GM12878 (cell line): ENCODE measurements around the gene SCLY. TPM values are rescaled to one million over a fixed set of nuclear protein-coding genes. Genes with fewer than 3 reads are reported as not detected.

Experiments
- ATAC-seq: fragments of 200-7000 bp; cut with Tn5 transposase; 3 replicates; pipeline ENCODE4 v1.9.1; 2020; ENCODE audit warnings: mild to moderate bottlenecking, moderate library complexity
- BruUV-seq: library from RNA; stranded (reverse); fragments of 400-500 nt; replicated peaks from 2 replicates; lab custom pipeline; 2021; lab: Mats Ljungman, UMichigan
- CTCF ChIA-PET: fragments of 300-600 bp; sonication (Branson Sonifier 250); formaldehyde crosslinking; extraction: SDS; loops from one replicate; lab custom pipeline; 2021; ENCODE audit warnings: inconsistent platforms; lab: Yijun Ruan, JAX
- POLR2A ChIA-PET: fragments of 350-600 bp; formaldehyde crosslinking; extraction: SDS; loops from one replicate; lab custom pipeline; 2021; ENCODE audit warnings: inconsistent platforms; lab: Charles Lee
- RAD21 ChIA-PET: fragments of 300-600 bp; sonication (Branson Sonifier 250); formaldehyde crosslinking; loops from one replicate; lab custom pipeline; 2023; ENCODE audit warnings: antibody characterized with exemption; ENCODE audit not compliant: unreplicated experiment; lab: Charles Lee
- SMC1A ChIA-PET: fragments of 300-600 bp; sonication (Branson Sonifier 250); formaldehyde crosslinking; loops from one replicate; lab custom pipeline; 2023; ENCODE audit not compliant: unreplicated experiment, uncharacterized antibody; lab: Charles Lee
- DNase-seq: peaks from one replicate; pipeline ENCODE4 v3.0.0-alpha.2; 2011; ENCODE audit warnings: low read depth, low spot score
- FAIRE-seq: peaks from 3 replicates; lab custom pipeline; 2011; peaks lifted over from hg19 to GRCh38; lab: Jason Lieb, UNC
- H2AFZ ChIP-seq: 2 replicates; pipeline ENCODE4 v1.6.0; 2011; ENCODE audit warnings: low read depth, low read length, control low read depth; ENCODE audit not compliant: control insufficient read depth
- H3K27ac ChIP-seq: 2 replicates; pipeline ENCODE4 v1.5.1; 2011; ENCODE audit warnings: control low read depth; ENCODE audit not compliant: control insufficient read depth, insufficient read depth
- H3K27me3 ChIP-seq, 2 experiments: replicated peaks in 1 of 2; 2 replicates each; pipeline versions ENCODE4 v1.6.0 to v1.6.1; 2011; ENCODE audit warnings: low read length in 1 of 2; ENCODE audit not compliant: control insufficient read depth in 2 of 2, insufficient read depth in 2 of 2
- H3K36me3 ChIP-seq, 2 experiments: 2 replicates each; pipeline ENCODE4 v1.5.1; 2011; ENCODE audit warnings: low read length in 1 of 2; ENCODE audit not compliant: control insufficient read depth in 2 of 2, insufficient read depth in 2 of 2
- H3K4me1 ChIP-seq: 2 replicates; pipeline ENCODE4 v1.6.1; 2011; ENCODE audit warnings: mild to moderate bottlenecking, low read length, moderate library complexity, mixed read lengths; ENCODE audit not compliant: control insufficient read depth, insufficient read depth
- H3K4me2 ChIP-seq: 2 replicates; pipeline ENCODE4 v1.6.0; 2011; ENCODE audit warnings: control low read depth; ENCODE audit not compliant: control insufficient read depth, insufficient read depth
- H3K4me3 ChIP-seq: fragments of 200-600 bp; sonication (generic); 2 replicates; pipeline ENCODE4 v1.5.1; 2016
- H3K79me2 ChIP-seq: 2 replicates; pipeline ENCODE4 v1.6.0; 2011; ENCODE audit warnings: low read length; ENCODE audit not compliant: control insufficient read depth, insufficient read depth
- H3K9ac ChIP-seq: 2 replicates; pipeline ENCODE4 v1.8.0; 2011; ENCODE audit warnings: low read length, control low read depth, mixed read lengths; ENCODE audit not compliant: control insufficient read depth, insufficient read depth
- H3K9me3 ChIP-seq: replicated peaks from 3 replicates; pipeline ENCODE4 v1.5.1; 2011; ENCODE audit warnings: mild to moderate bottlenecking, low read length; ENCODE audit not compliant: control insufficient read depth, insufficient read depth
- H4K20me1 ChIP-seq: 2 replicates; pipeline ENCODE4 v1.6.0; 2011; ENCODE audit not compliant: control insufficient read depth, insufficient read depth
- CUX1 ChIP-seq: IDR thresholded peaks from 2 replicates; pipeline ENCODE4 v1.6.1; 2012; ENCODE audit warnings: improper control_type of control experiment, low read depth, low read length; ENCODE audit not compliant: insufficient replicate concordance
- E2F8 ChIP-seq: fragments of 450-650 bp; IDR thresholded peaks from 2 replicates; pipeline ENCODE4 v1.6.1; 2018; ENCODE audit warnings: mild to moderate bottlenecking, low read depth, moderate library complexity; ENCODE audit not compliant: partially characterized antibody
- NR2C1 ChIP-seq: fragments of 450-650 bp; IDR thresholded peaks from 2 replicates; pipeline ENCODE4 v1.6.1; 2017; ENCODE audit warnings: antibody characterized with exemption, mild to moderate bottlenecking, moderate library complexity
- PAX5 ChIP-seq: IDR thresholded peaks from 2 replicates; pipeline ENCODE4 v1.6.1; 2011; ENCODE audit warnings: low read depth, low read length, borderline replicate concordance
- RCOR1 ChIP-seq: conservative IDR thresholded peaks from 2 replicates; pipeline ENCODE4 v1.6.1; 2012; ENCODE audit warnings: low read depth, low read length, improper control_type of control experiment
- RELA ChIP-seq: fragments of 450-650 bp; IDR thresholded peaks from 2 replicates; pipeline ENCODE4 v1.8.0; 2014; ENCODE audit warnings: borderline replicate concordance; ENCODE audit not compliant: partially characterized antibody
- ZNF592 ChIP-seq: fragments of 450-650 bp; IDR thresholded peaks from 2 replicates; pipeline ENCODE4 v1.6.1; 2017; ENCODE audit warnings: mild to moderate bottlenecking, moderate library complexity
- WGBS: methylation state at CpG from one replicate; pipeline ENCODE4 v1.1.6; 2016; ENCODE audit warnings: low lambda C conversion rate; ENCODE audit not compliant: insufficient replicate concordance, insufficient coverage; ENCODE audit errors: missing lambda C conversion rate; 5-methylcytosine and 5-hydroxymethylcytosine counted together
- in situ Hi-C: fragments of 300-500 bp; cut with MboI; formaldehyde crosslinking; loops from 9 replicates; pipeline ENCODE4 v1.14.3; 2018; ENCODE audit warnings: mixed read lengths
- intact Hi-C: fragments of 100-400 bp; cut with micrococcal nuclease; formaldehyde crosslinking; loops from one replicate; pipeline ENCODE4 v1.14.2; 2022; ENCODE audit not compliant: unreplicated experiment
- polyA plus RNA-seq, 11 experiments: library from polyadenylated mRNA; depleted of rRNA in 4 of 11; unstranded in 6 of 11; stranded (reverse) in 5 of 11; fragments of >200 nt; fragmentation: Nextera tagmentation in 4 of 11; fragmentation: Illumina TruSeq in 1 of 11; extraction: Ambion mirVana in 4 of 11; extraction: Trizol in 1 of 11; gene quantifications; 1 replicate in 1 of 11; 2 replicates in 10 of 11; pipeline versions ENCODE4 v1.2.1 to v1.2.3, GENCODE V29; 2011 to 2016; ENCODE audit warnings: inconsistent platforms in 2 of 11, missing spikeins in 2 of 11, low read depth in 1 of 11
- total RNA-seq, 4 experiments: library from RNA; depleted of rRNA in 3 of 4; stranded (reverse); fragments of >200 nt in 3 of 4; fragmentation: Illumina TruSeq in 1 of 4; extraction: Trizol in 1 of 4; gene quantifications; 2 replicates each; pipeline versions ENCODE4 v1.2.1 to v1.2.3, GENCODE V29; 2013 to 2021

Gene SCLY
- total and polyA plus RNA-seq, 10 of the 15 experiments (the other 5 are each of a cell fraction or from before 2014, with no cell fraction given): 3.3 to 49.1 (median 32.3) TPM

- Histone ChIP-seq H3K4me2 (no peak overlapping the region), H4K20me1 (no peaks in the 10 kb centered on the region), H3K4me1 (no peaks in the 10 kb centered on the region), H3K4me3 (no peak overlapping the region), H2AFZ (no peak overlapping the region), H3K9ac (no peak overlapping the region), H3K9me3 (peaks cover 4% of the 10 kb centered on the region; the same call in 2 of the 3 replicates), H3K36me3 (no peaks in the 10 kb centered on the region), H3K27me3 (no peaks in the 10 kb centered on the region), H3K79me2 (no peaks in the 10 kb centered on the region), H3K27ac (no peak overlapping the region)
- BruUV-seq: no TSS peak
- POLR2A ChIA-PET: no interaction called here
- intact Hi-C loops: no loop called here
- in situ Hi-C loops: no loop called here
- DNase-seq (no peak), ATAC-seq (no peak), FAIRE-seq (no peak)
- CTCF ChIA-PET: no interaction called here
- RAD21 ChIA-PET: no interaction called here
- WGBS: 63% methylated on average over 25 of the region's 28 CpGs
- SMC1A ChIA-PET: no interaction called here
- TF ChIP-seq ZNF592: no peak
- no peak for TF ChIP-seq E2F8
- no peak for TF ChIP-seq RELA
- no peak for TF ChIP-seq CUX1
- no peak for TF ChIP-seq PAX5
- no peak for TF ChIP-seq RCOR1
- no peak for TF ChIP-seq NR2C1
These were observed 69.4 kb downstream of the SCLY start for GRCh38 chr2:238130111-238130695.
